Measurements from ENCODE around the gene CHRM2. TPM values are rescaled to one million over a fixed set of nuclear protein-coding genes. Genes with fewer than 3 reads are reported as not detected.

CHRM2 gene
- total RNA-seq, 4 donors from 2014 or later, result 6.6 to 29.5 (median 10.7) TPM

DNA sequence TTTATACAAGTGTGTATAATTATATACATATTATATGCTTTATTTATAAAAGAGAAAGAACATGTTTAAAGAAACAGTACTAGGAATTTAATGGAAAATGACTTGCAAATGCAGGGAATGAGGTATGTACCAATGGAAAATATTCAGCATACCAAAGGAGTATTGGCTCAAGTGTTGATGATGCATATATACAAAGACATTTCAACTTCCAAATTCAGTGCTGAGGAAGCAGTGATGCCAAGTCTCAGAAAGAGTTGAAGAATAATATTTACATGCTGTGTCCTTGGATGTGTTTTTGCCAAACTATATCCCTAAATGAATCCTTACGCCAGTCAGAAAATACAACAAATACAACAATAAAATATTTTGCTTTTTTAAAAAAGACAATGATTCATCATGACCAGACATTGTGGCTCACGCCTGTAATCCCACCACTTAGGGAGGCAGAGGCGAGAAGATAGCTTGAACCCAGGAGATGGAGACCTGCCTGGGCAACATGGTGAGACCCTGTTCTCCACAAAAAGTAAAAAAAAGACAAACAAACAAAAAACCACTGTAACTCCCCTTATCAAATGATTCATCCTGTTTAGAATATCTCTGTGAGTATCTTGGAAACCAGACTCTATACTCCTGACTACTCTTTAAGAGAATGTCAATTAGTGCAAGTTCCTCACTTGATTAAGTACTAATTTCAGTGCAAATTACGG lies 157.2 kb downstream of the CHRM2 start:
- intact Hi-C loops (cut with DNase I; ENCODE audit: low total_unique reads), result no loop called here
- H3K4me3 ChIP-seq, result no peak overlapping the region
- 43 to 56% methylated on average over 3 to 4 of the region's 4 CpGs for WGBS, 2 donors (ENCODE audit: low coverage in 1 of 2)
- in situ Hi-C loops (cut with MboI; ENCODE audit: low pct_ligation_motif_present in 1 of 4, low pct_unique_long_range_greater_than_20kb in 1 of 4, low sequenced_read_pairs in 3 of 4), result no loop called here
- no peaks in the 10 kb centered on the region for H3K27me3 ChIP-seq
- TF ChIP-seq POLR2A (IDR thresholded peaks at IDR 0.05) (no peak), POLR2AphosphoS5 (IDR thresholded peaks at IDR 0.05) (peak in 1 of 3 donors; percentile 26)
- TF ChIP-seq, protein P1, sequence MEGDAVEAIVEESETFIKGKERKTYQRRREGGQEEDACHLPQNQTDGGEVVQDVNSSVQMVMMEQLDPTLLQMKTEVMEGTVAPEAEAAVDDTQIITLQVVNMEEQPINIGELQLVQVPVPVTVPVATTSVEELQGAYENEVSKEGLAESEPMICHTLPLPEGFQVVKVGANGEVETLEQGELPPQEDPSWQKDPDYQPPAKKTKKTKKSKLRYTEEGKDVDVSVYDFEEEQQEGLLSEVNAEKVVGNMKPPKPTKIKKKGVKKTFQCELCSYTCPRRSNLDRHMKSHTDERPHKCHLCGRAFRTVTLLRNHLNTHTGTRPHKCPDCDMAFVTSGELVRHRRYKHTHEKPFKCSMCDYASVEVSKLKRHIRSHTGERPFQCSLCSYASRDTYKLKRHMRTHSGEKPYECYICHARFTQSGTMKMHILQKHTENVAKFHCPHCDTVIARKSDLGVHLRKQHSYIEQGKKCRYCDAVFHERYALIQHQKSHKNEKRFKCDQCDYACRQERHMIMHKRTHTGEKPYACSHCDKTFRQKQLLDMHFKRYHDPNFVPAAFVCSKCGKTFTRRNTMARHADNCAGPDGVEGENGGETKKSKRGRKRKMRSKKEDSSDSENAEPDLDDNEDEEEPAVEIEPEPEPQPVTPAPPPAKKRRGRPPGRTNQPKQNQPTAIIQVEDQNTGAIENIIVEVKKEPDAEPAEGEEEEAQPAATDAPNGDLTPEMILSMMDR (IDR thresholded peaks at IDR 0.05), result no peak
- H3K36me3 ChIP-seq, result no peaks in the 10 kb centered on the region
- peak overlapping the region; percentile 21 to 55 (median 36) for H3K27ac ChIP-seq
- no peaks in the 10 kb centered on the region for H3K9me3 ChIP-seq
- H3K4me1 ChIP-seq, result peaks cover 0 to 3% (median 0%) of the 10 kb centered on the region in 4 donors
- DNase-seq, result no peak

DNA sequence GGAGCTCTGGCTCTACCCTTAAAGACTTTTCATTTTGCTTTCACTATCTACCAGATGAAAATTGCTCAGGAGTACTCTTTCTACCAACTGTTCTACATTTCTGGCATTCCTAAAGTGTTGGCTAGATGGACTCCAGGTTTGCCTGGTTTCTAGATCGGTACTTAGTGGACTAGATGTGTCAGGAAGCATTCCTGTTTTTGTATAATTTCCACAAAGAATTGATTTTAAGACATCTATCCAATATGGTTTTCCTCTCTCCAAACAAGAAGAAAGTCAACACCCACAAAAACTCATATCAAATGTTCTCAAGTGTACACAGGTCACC lies 157.7 kb downstream of the CHRM2 start:
- Histone ChIP-seq H3K9me3 (no peaks in the 10 kb centered on the region), H3K27ac (peak overlapping the region in 3 of 4 donors; percentile 30 to 55 (median 42)), H3K36me3 (no peaks in the 10 kb centered on the region), H3K4me1 (peaks cover 0 to 3% (median 0%) of the 10 kb centered on the region in 4 donors), H3K27me3 (no peaks in the 10 kb centered on the region), H3K4me3 (no peak overlapping the region)
- intact Hi-C loops (cut with DNase I; ENCODE audit: low total_unique reads), result no loop called here
- TF ChIP-seq EP300 (IDR thresholded peaks at IDR 0.05; ENCODE audit: low read depth) (no peak), POLR2A (IDR thresholded peaks at IDR 0.05) (no peak), POLR2AphosphoS5 (IDR thresholded peaks at IDR 0.05) (no peak)
- TF ChIP-seq, protein P1 (IDR thresholded peaks at IDR 0.05), result no peak
- in situ Hi-C loops (cut with MboI; ENCODE audit: low pct_ligation_motif_present in 1 of 4, low pct_unique_long_range_greater_than_20kb in 1 of 4, low sequenced_read_pairs in 3 of 4), result no loop called here
- WGBS, 2 donors (ENCODE audit: low coverage in 1 of 2), result 66 to 83% methylated on average over 1 of the region's 1 CpG
- no peak for DNase-seq

DNA sequence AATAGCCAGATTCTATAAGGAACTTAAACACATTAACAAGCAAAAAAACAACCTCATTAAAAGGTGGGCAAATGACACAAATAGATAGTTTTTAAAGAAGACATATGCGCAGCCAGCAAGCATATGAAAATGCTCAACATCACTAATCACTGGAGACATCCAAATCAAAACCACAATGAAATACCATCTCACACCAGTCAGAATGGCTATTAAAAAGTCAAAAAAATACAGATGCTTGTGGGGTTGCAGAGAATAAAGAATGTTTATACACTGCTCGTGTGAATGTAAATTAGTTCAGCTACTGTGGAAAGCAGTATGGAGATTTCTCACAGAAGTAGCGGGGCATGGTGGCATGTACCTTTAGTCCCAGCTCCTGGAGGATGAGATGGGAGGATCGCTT lies 164.0 kb downstream of the CHRM2 start:
- DNase-seq, result no peak
- H3K9me3 ChIP-seq, result no peaks in the 10 kb centered on the region
- TF ChIP-seq POLR2AphosphoS5 (IDR thresholded peaks at IDR 0.05) (no peak), POLR2A (IDR thresholded peaks at IDR 0.05) (no peak), EP300 (IDR thresholded peaks at IDR 0.05; ENCODE audit: low read depth) (no peak)
- TF ChIP-seq, protein P1 (IDR thresholded peaks at IDR 0.05), result no peak
- no peaks in the 10 kb centered on the region for H3K36me3 ChIP-seq
- in situ Hi-C loops (cut with MboI; ENCODE audit: low pct_ligation_motif_present in 1 of 4, low pct_unique_long_range_greater_than_20kb in 1 of 4, low sequenced_read_pairs in 3 of 4), result no loop called here
- intact Hi-C loops (cut with DNase I; ENCODE audit: low total_unique reads), result no loop called here
- no peak overlapping the region for H3K4me3 ChIP-seq
- no peaks in the 10 kb centered on the region for H3K4me1 ChIP-seq
- H3K27ac ChIP-seq, result no peak overlapping the region
- WGBS, 2 donors (ENCODE audit: low coverage in 1 of 2), result 78 to 80% methylated on average over 1 to 4 of the region's 4 CpGs
- H3K27me3 ChIP-seq, result no peaks in the 10 kb centered on the region

DNA sequence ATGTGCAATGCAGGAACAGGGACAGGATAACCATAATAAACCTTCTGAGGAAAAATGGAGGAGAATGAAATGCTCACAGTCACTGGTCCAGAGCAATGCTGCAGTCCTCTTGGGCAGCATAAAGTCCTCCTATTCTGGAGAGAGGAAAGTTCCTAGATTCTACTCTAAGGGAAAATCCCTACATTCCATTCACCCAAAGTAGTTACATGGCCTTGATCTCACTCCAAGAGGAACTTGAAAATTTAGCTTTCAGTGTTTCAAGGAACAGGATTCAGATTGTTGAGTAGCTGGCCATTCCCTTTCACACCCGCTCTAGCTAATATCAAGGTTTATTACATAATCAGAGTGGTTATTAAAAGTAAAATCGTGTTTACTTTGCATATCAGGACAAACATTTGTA lies 168.3 kb downstream of the CHRM2 start:
- H3K36me3 ChIP-seq, result no peaks in the 10 kb centered on the region
- H3K27me3 ChIP-seq, result no peaks in the 10 kb centered on the region
- H3K4me3 ChIP-seq, result no peak overlapping the region
- DNase-seq, result no peak
- TF ChIP-seq POLR2A (IDR thresholded peaks at IDR 0.05) (no peak), EP300 (IDR thresholded peaks at IDR 0.05; ENCODE audit: low read depth) (no peak), POLR2AphosphoS5 (IDR thresholded peaks at IDR 0.05) (no peak)
- TF ChIP-seq, protein P1 (IDR thresholded peaks at IDR 0.05), result no peak
- intact Hi-C loops (cut with DNase I; ENCODE audit: low total_unique reads), result no loop called here
- in situ Hi-C loops (cut with MboI; ENCODE audit: low pct_ligation_motif_present in 1 of 4, low pct_unique_long_range_greater_than_20kb in 1 of 4, low sequenced_read_pairs in 3 of 4), result no loop called here
- WGBS, 2 donors (ENCODE audit: low coverage in 1 of 2), result 43 to 44% methylated on average over 2 of the region's 2 CpGs
- H3K4me1 ChIP-seq, result no peaks in the 10 kb centered on the region
- H3K27ac ChIP-seq, result no peak overlapping the region
- H3K9me3 ChIP-seq, result no peaks in the 10 kb centered on the region
